Stomach (tissue), 4 donors: ENCODE results near the gene SLA2.
"Not testable (repeated sequence)": the region's sequence is repeated elsewhere in the genome, so short reads cannot be mapped to it uniquely, and the experiment has no call there.

Experiments used
- EP300 ChIP-seq: sonication (generic); formaldehyde crosslinking; IDR thresholded peaks from one replicate; pipeline ENCODE4 v1.6.1; 2017; ENCODE audit warnings: antibody characterized with exemption
- POLR2A ChIP-seq, 4 donors: fragments of 450-650 bp; IDR thresholded peaks; one replicate each; pipeline ENCODE4 v1.6.1; 2016; ENCODE audit warnings: antibody characterized with exemption in 4 of 4, control low read depth in 2 of 4, mild to moderate bottlenecking in 1 of 4, moderate library complexity in 1 of 4
- TF ChIP-seq, protein P1 (sequence below), 7 experiments: fragments of 450-650 bp in 4 of 7; fragments of 200-600 bp in 3 of 7; sonication (generic) in 3 of 7; IDR thresholded peaks; one replicate each; pipeline ENCODE4 v1.5.1; 2016 to 2019; ENCODE audit warnings: antibody characterized with exemption in 7 of 7, control low read depth in 2 of 7, mild to moderate bottlenecking in 1 of 7

DNA sequence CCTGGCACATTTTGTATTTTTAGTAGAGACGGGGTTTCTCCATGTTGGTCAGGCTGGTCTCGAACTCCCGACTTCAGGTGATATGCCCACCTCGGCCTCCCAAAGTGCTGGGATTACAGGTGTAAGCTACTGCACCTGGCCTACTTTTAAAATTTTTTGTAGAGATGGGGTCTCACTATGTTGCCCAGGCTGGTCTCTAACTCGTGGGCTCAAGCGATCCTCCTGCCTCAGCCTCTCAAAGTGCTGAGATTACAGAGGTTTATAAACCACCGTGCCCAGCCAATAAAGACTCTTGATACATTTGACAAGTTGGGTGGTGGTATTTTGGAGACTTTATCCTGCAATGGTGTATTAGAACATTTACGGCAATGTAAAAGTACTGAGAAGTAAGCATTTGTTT is 29.5 kb upstream of the SLA2 start:
- TF ChIP-seq, protein P1, sequence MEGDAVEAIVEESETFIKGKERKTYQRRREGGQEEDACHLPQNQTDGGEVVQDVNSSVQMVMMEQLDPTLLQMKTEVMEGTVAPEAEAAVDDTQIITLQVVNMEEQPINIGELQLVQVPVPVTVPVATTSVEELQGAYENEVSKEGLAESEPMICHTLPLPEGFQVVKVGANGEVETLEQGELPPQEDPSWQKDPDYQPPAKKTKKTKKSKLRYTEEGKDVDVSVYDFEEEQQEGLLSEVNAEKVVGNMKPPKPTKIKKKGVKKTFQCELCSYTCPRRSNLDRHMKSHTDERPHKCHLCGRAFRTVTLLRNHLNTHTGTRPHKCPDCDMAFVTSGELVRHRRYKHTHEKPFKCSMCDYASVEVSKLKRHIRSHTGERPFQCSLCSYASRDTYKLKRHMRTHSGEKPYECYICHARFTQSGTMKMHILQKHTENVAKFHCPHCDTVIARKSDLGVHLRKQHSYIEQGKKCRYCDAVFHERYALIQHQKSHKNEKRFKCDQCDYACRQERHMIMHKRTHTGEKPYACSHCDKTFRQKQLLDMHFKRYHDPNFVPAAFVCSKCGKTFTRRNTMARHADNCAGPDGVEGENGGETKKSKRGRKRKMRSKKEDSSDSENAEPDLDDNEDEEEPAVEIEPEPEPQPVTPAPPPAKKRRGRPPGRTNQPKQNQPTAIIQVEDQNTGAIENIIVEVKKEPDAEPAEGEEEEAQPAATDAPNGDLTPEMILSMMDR (IDR thresholded peaks at IDR 0.05): not testable (repeated sequence)
- not testable (repeated sequence) for TF ChIP-seq POLR2A (IDR thresholded peaks at IDR 0.05); EP300
